Parathyroid adenoma (tissue), 2 donors: ENCODE data around the gene HSPE1.

Experiments used
- H2AFZ ChIP-seq: fragments of 300-600 bp; sonication (generic); one replicate; pipeline ENCODE4 v1.7.0; 2017; ENCODE audit warnings: antibody characterized with exemption, mild to moderate bottlenecking
- H3K27ac ChIP-seq: fragments of 300-600 bp; sonication (generic); one replicate; pipeline ENCODE4 v1.7.0; 2017
- H3K27me3 ChIP-seq: fragments of 300-600 bp; sonication (generic); one replicate; pipeline ENCODE4 v1.7.0; 2017; ENCODE audit warnings: low read length; ENCODE audit not compliant: control insufficient read depth, insufficient read depth
- H3K36me3 ChIP-seq: fragments of 300-600 bp; sonication (generic); one replicate; pipeline ENCODE4 v1.7.0; 2017; ENCODE audit warnings: low read length; ENCODE audit not compliant: control insufficient read depth, insufficient read depth
- H3K4me1 ChIP-seq: fragments of 300-600 bp; sonication (generic); one replicate; pipeline ENCODE4 v1.7.0; 2017; ENCODE audit warnings: control low read depth
- H3K4me2 ChIP-seq: fragments of 300-600 bp; sonication (generic); one replicate; pipeline ENCODE4 v1.7.0; 2017; ENCODE audit warnings: low read length
- H3K4me3 ChIP-seq: fragments of 300-600 bp; sonication (generic); one replicate; pipeline ENCODE4 v1.7.0; 2017; ENCODE audit warnings: low read depth, low read length
- H3K79me2 ChIP-seq: fragments of 300-600 bp; sonication (generic); one replicate; pipeline ENCODE4 v1.7.0; 2017; ENCODE audit warnings: control low read depth
- H3K9ac ChIP-seq: fragments of 300-600 bp; sonication (generic); one replicate; pipeline ENCODE4 v1.7.0; 2017; ENCODE audit warnings: mild to moderate bottlenecking
- H3K9me3 ChIP-seq: fragments of 300-600 bp; sonication (generic); one replicate; pipeline ENCODE4 v1.7.0; 2017; ENCODE audit warnings: low read length; ENCODE audit not compliant: control insufficient read depth
- CTCF ChIP-seq: fragments of 300-600 bp; sonication (generic); IDR thresholded peaks from one replicate; pipeline ENCODE4 v1.7.0; 2017; ENCODE audit warnings: antibody characterized with exemption, mild to moderate bottlenecking
- donor health status: primary hyperparathyroidism.

HSPE1 gene

GRCh38 chr2:197453914-197454398 is 46.2 kb upstream of the HSPE1 start:
- H3K4me1 ChIP-seq: peaks cover 13% of the 10 kb centered on the region
- peak overlapping the region; percentile 89 for H2AFZ ChIP-seq
- TF ChIP-seq CTCF: no peak
- peak overlapping the region; percentile 68 for H3K9ac ChIP-seq
- H3K4me2 ChIP-seq: peak overlapping the region; percentile 96
- peak overlapping the region; percentile 100 for H3K4me3 ChIP-seq
- H3K27ac ChIP-seq: peak overlapping the region; percentile 97
- H3K79me2 ChIP-seq: peaks cover 38% of the 10 kb centered on the region
- no peaks in the 10 kb centered on the region for H3K27me3 ChIP-seq
- no peaks in the 10 kb centered on the region for H3K36me3 ChIP-seq
- no peaks in the 10 kb centered on the region for H3K9me3 ChIP-seq

- H3K36me3 ChIP-seq: no peaks in the 10 kb centered on the region
- peaks cover 43% of the 10 kb centered on the region for H3K79me2 ChIP-seq
- no peak for TF ChIP-seq CTCF
- H3K9me3 ChIP-seq: no peaks in the 10 kb centered on the region
- H3K4me2 ChIP-seq: peak overlapping the region; percentile 96
- peaks cover 13% of the 10 kb centered on the region for H3K4me1 ChIP-seq
- no peak overlapping the region for H3K9ac ChIP-seq
- H2AFZ ChIP-seq: no peak overlapping the region
- H3K27me3 ChIP-seq: no peaks in the 10 kb centered on the region
- peak overlapping the region; percentile 100 for H3K4me3 ChIP-seq
- H3K27ac ChIP-seq: no peak overlapping the region
Measured at GRCh38 chr2:197454923-197455322, 45.3 kb upstream of the HSPE1 start.

- H3K79me2 ChIP-seq: peaks cover 44% of the 10 kb centered on the region
- H3K9me3 ChIP-seq: no peaks in the 10 kb centered on the region
- peaks cover 13% of the 10 kb centered on the region for H3K4me1 ChIP-seq
- no peak overlapping the region for H3K4me3 ChIP-seq
- H2AFZ ChIP-seq: no peak overlapping the region
- H3K27me3 ChIP-seq: no peaks in the 10 kb centered on the region
- no peak overlapping the region for H3K4me2 ChIP-seq
- H3K36me3 ChIP-seq: no peaks in the 10 kb centered on the region
- no peak for TF ChIP-seq CTCF
- H3K9ac ChIP-seq: no peak overlapping the region
- H3K27ac ChIP-seq: no peak overlapping the region
Measured at GRCh38 chr2:197455428-197455827, 44.8 kb upstream of the HSPE1 start.

GRCh38 chr2:197460649-197461048 is 39.5 kb upstream of the HSPE1 start:
- no peak for TF ChIP-seq CTCF
- Histone ChIP-seq H3K27ac (no peak overlapping the region), H3K36me3 (no peaks in the 10 kb centered on the region), H3K4me3 (no peak overlapping the region), H3K9ac (no peak overlapping the region), H3K4me2 (no peak overlapping the region), H3K4me1 (no peaks in the 10 kb centered on the region), H2AFZ (no peak overlapping the region), H3K9me3 (no peaks in the 10 kb centered on the region), H3K27me3 (no peaks in the 10 kb centered on the region), H3K79me2 (peaks cover 44% of the 10 kb centered on the region)

- H3K9ac ChIP-seq: no peak overlapping the region
- H3K79me2 ChIP-seq: peaks cover 40% of the 10 kb centered on the region
- no peak for TF ChIP-seq CTCF
- H3K4me2 ChIP-seq: no peak overlapping the region
- no peaks in the 10 kb centered on the region for H3K9me3 ChIP-seq
- no peak overlapping the region for H2AFZ ChIP-seq
- H3K27ac ChIP-seq: no peak overlapping the region
- no peaks in the 10 kb centered on the region for H3K36me3 ChIP-seq
- no peak overlapping the region for H3K4me3 ChIP-seq
- no peaks in the 10 kb centered on the region for H3K27me3 ChIP-seq
- H3K4me1 ChIP-seq: no peaks in the 10 kb centered on the region
Measured at GRCh38 chr2:197461057-197461456, 39.1 kb upstream of the HSPE1 start.
